GM19238 (cell line): Measurements from ENCODE around the gene CPA2.

Experiments used
- DNase-seq: peaks from one replicate; pipeline ENCODE4 v3.0.0; 2011; ENCODE audit warnings: low spot score; ENCODE audit not compliant: insufficient read length

CPA2 gene

GRCh38 chr7:130254555-130254954 lies 12.1 kb upstream of the CPA2 start:
- DNase-seq: no peak

DNA sequence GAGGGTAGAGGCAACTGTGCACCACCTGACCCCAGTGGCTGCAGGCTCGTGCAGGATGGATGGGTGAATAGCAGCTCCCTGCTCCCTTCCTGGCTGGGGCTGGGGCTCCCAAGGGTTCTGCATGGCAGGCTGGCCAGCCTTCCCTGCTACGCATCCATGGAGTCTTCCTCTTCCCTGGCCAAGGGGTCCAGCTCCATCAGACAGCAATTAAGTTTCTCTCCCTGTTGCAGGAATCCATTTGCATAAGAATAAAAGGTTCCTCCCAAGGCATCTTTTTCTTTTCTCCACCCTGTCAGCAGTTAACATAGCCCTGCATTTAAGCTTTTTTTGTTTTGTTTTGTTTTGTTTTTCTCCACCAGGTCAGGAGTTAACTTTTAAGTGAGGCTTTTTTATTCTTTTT lies 10.0 kb upstream of the CPA2 start:
- DNase-seq: no peak

DNA sequence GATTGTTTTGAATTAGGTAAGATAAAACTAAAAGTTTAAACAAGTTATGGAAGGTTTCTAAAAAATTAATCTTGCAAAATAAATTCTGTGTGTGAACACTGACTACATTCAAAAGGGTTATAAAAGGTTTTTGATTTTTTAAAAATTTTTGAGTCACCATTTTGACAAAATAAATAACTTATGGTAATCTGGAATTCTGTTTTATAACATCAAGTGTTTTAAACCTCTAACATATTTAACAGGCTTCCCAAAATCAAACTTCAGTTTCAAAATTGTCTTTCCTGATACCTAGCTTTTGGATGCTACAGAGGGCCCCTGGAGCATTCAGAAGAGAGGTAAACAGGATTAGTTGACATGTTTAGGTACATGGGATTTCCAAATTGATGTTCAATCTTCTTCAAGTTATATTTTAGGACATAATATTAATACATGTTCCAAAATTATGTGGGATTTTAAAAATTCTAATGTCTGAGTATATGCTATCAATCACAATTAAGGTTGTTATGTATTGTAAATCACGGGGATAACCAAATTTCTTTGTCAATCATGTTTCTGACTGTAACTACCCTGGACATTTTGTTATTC lies 8.1 kb upstream of the CPA2 start:
- no peak for DNase-seq

DNA sequence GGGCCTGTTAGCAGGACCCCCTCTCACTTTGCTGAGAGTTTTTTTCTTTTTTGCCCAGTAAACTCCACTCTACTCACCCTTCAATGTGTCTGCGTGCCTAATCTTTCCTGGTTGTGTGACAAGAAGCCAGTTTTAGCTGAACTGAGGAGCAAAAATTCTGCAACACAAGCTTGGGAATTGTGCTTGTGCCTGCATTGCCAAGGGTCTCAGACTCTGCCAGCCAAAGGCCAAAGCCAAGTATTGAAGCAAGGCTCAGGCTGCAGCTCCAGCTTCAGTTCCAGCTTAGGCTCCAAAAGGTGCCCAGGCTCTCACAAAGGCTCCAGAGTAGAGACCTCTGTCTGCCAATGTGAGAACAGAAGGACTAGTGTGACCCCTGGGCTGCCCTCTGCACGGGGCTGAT lies 4.2 kb upstream of the CPA2 start:
- DNase-seq: no peak

GRCh38 chr7:130263130-130263529 lies 3.5 kb upstream of the CPA2 start:
- DNase-seq: no peak

DNA sequence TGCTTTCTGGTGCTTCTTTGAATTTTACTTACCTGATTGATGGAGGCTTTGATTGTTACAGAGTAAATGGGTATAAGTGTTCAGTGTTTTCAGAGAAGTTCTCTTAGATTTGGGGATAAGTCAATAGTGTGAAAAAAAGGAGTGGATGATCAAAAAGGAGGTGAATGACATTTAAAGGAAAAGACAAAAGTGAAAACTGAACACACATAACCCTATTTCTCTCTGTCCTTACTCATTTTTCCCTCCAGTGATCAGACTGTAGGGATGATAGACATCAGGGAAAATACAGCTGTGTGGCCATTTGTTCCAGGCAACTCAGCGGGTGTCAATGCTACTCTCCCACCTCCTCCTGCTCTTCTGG lies 278 bp downstream of the CPA2 start:
- no peak for DNase-seq

GRCh38 chr7:130268463-130269317 lies 2.0 kb downstream of the CPA2 start:
- no peak for DNase-seq

DNA sequence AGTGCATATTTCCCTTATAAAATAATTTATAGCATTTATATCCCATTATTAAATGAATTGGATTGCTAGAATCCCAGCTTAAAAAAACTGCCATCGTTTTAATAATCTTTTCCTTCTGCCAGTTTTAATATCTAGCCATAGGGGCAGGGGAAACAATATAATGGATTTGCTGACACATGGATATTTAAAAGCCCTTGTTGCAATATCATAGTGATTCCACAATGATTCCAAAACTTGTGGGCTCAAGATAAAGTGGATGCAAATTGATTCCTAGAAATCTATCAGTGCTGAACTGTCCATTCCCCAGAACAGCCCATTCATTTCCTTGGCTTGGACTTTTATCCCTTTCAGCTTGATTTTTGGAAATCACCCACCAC lies 2.6 kb downstream of the CPA2 start:
- DNase-seq: no peak

- DNase-seq: no peak
Measured at GRCh38 chr7:130270947-130271800, 4.5 kb downstream of the CPA2 start.

DNA sequence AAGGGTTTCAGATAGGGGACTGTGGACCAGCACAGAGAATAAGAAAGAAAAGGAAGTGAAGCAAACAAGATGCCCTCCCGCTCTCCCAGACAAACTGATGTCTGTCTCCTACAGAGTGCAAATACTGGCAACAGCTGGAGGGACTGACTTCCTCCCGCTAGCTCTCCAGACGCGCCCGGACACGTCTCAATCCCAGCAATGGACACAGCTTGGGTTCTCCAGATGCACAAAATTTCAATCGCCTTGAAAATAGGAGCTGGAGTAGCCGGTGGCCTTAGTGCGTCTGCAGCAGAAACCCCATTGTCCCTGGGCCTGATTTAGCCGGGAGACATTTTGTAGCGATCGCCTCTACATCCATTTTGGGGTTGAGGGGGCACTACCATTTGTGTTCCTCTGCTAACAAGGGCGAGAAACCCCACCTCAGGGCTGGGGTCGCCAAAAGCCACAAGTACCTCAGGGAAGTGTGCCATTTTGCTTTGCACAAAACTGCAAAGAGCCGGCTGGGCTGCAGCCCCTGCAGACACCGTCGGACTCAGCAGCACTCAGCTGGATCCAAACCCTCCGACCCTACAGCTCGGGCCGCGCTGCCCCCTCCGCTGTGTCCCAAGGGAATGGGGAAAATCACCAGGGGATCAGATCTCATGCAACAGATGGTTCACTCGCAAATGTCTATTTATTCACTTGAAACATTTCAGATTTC lies 5.9 kb downstream of the CPA2 start:
- no peak for DNase-seq

- DNase-seq: no peak
Measured at GRCh38 chr7:130273081-130273932, 6.6 kb downstream of the CPA2 start.

DNA sequence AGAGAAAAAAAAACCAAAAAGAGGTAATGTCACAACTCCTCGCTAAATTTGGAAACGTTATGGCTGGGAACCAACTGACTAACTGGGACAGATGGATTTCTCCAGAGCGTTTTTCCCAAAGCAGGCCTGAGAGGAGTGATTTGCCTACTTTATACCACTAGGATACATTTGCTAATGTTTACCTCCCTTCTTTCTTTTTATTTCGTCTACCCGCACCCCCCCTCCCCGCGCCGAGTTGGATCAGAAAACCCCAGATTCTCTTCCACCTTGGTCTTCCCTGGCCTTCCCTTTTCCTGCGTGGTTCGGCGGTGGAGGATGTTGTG lies 7.2 kb downstream of the CPA2 start:
- DNase-seq: no peak

DNA sequence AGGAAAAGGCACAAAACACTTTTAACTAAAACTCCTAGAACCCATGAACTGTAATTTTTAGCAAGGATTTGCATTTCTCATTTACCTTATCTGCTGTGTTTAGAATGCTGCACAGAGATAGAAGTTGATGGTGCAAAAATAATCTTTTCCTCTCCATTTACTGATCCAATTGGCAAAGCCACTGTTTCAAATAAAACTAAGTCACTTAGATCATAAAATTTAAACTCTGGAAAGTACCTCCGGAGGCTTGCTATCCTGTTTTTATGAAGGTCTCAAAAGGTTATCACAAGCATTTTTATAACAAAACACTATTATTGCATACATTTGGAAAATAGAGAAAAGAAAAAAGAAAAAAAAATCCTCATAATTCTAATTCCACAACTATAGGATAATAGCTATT lies 7.6 kb downstream of the CPA2 start:
- DNase-seq: no peak

- no peak for DNase-seq
Measured at GRCh38 chr7:130274983-130275591, 8.4 kb downstream of the CPA2 start.

DNA sequence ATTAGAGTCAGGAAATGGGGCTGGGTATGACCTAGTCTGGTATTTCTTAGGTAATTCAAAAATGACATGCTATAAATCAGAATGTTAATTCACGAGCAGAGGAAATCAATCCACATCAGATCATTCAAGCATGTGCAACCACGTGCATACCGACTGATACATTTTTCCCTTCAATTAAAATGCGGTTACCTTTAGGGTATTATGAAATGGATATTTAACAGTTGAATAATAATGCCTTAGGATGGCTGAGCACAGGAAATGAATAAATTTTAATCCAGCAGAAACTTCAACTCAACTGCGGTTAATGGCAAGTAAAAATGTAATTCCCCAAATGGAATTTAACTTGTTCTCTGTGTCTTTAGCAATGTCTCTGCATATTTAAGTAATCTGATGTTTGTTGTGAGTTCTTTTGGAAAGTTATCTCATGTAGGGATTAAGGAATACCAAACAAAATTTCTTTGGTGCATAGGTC lies 9.2 kb downstream of the CPA2 start:
- DNase-seq: no peak

DNA sequence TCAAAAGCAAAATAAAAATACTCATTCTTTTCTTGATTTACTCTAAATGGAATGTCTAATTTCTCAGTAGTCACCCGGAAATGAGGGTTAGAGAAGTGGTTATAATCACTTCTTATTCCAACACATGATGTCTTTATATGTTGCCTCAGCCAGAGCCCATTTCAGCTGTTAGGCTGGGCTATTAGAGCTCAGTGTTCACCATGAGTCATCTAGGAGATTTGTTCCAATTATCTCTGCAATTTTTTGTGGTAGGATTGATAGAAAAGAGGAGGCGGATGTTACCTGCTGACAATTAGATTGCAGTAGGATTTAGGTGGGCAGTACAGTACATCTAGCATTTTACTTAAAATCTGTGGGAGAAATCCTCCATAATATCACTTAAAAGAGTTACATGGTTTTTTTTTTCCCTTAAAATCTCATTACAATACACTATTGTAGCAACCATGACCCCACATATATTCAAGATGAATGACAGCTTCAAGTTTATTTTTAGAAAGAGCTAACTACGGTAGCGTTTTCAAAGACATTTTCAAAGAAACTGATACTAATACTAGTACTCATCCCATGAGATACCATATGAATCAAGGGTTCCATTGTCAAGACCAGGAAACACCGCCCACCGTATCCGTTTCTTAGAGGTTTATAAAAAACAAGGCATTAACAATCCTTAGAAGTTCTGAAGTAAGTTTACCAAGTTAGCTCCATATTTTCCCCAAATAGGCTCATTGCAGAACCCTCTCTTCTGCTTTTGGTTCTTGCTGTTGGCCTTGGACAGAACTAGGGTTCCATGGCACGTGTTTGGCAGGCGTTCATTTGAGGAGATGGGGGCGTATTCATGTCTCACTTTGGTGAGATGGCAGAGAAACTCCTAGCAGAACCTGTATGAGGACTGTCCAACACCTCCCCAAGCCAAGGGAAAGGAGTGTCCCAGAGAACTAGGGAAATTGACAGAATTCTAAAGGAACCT lies 10.4 kb downstream of the CPA2 start:
- DNase-seq: no peak

DNA sequence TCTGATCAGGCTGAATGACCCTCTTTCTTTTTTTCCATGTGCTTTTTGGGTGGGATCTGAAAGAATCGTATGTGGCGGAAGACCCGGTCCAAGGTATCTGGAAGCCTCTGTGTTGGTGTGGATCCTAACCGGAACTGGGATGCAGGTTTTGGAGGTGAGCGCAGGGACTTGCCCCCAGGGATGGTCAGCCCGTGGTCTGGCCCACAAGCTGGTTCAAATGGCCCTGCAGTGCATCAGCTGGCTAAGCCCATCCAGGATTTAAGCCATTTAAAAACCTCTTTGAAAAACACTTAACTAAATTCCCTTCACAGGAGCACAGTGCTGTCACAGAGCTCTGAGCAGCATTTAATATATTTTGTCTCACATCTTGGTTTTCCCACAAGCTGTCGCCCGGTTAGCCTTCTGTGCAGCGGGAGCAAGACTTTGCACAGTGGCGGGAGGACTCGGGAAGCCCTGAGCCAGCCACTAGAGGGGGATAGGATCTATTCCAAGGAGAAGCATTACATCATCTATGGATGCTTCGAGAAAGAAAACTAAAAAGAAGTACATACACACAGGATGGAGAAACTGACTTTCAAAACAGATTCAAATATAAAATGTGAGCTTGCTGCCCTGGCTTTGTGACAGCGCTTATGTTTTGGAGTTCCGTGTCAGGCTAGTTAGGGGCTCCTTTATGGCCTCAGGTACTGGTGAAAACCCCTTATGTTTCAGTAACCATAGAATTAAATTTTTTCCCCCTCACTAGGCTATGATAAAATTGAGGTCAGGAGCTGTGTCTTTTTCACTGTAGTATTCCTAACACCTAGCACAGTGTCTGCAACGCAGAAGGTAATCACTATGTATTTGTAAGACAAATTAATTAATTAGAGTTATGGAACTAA lies 11.3 kb downstream of the CPA2 start:
- DNase-seq: no peak

GRCh38 chr7:130278860-130279259 lies 12.2 kb downstream of the CPA2 start:
- DNase-seq: no peak
